Measurements from ENCODE around the gene RNLS. TPM values are rescaled to one million over a fixed set of nuclear protein-coding genes. Genes with fewer than 3 reads are reported as not detected.

The RNLS gene
- total RNA-seq, 1 experiment from 2014 or later: not detected

- no peak for TF ChIP-seq MAX (IDR thresholded peaks at IDR 0.05)
- no peak for TF ChIP-seq CEBPB (IDR thresholded peaks at IDR 0.05; ENCODE audit: low read depth)
Measured at GRCh38 chr10:88313878-88314277, 269.2 kb downstream of the RNLS start (continued).

GRCh38 chr10:88312855-88313254 is 270.3 kb downstream of the RNLS start:
- H3K4me3 ChIP-seq (replicated peaks in 1 of 2; ENCODE audit: low read depth in 1 of 2, low read length in 2 of 2): no peak overlapping the region
- POLR2A ChIA-PET: no interaction called here
- no TSS peak for BruUV-seq (replicated peaks)
- no peaks in the 10 kb centered on the region for H4K20me1 ChIP-seq (ENCODE audit: insufficient read depth)
- no peak overlapping the region for H3K4me2 ChIP-seq (ENCODE audit: low read length)
- TF ChIP-seq ATF3 (IDR thresholded peaks at IDR 0.05) (no peak), SRF (IDR thresholded peaks at IDR 0.05; ENCODE audit: low read depth) (no peak), CTCF (IDR thresholded peaks at IDR 0.05 in 2 of 3, conservative IDR thresholded peaks at IDR 0.05 in 1 of 3; ENCODE audit: borderline replicate concordance in 1 of 3, insufficient read depth in 1 of 3, low read depth in 2 of 3, low read length in 2 of 3) (no peak), YY1 (IDR thresholded peaks at IDR 0.05; ENCODE audit: extremely low read depth, insufficient replicate concordance, low read depth, low read length) (no peak), FOSL1 (IDR thresholded peaks at IDR 0.05; ENCODE audit: low read depth) (no peak)
- H3K9me2 ChIP-seq (ENCODE audit: insufficient read depth): no peaks in the 10 kb centered on the region
- no peak overlapping the region for H2AFZ ChIP-seq (ENCODE audit: low read depth, low read length, poor library complexity, severe bottlenecking)
- H3K9me3 ChIP-seq (ENCODE audit: control insufficient read depth in 1 of 2, insufficient read depth in 1 of 2, low read depth in 1 of 2, low read length in 2 of 2): no peaks in the 10 kb centered on the region
- no peaks in the 10 kb centered on the region for H3K4me1 ChIP-seq (ENCODE audit: control insufficient read depth in 1 of 2, insufficient read depth in 2 of 2, low read length in 2 of 2)
- H3K27me3 ChIP-seq (ENCODE audit: insufficient read depth, low read length): no peaks in the 10 kb centered on the region
- no peak overlapping the region for H3K27ac ChIP-seq (ENCODE audit: low read depth, low read length)
- no peaks in the 10 kb centered on the region for H3K79me2 ChIP-seq (ENCODE audit: insufficient read depth, low read length)
- H3K9ac ChIP-seq (ENCODE audit: low read length): no peak overlapping the region
- ATAC-seq (no peak), DNase-seq (ENCODE audit: low read depth, low spot score) (no peak)
- intact Hi-C loops (cut with micrococcal nuclease): no loop called here
- no peaks in the 10 kb centered on the region for H3K36me3 ChIP-seq (ENCODE audit: control insufficient read depth in 1 of 2, insufficient read depth in 2 of 2, low read length in 2 of 2)
- CTCF ChIA-PET: no interaction called here
- RAD21 ChIA-PET (ENCODE audit: low non-redundant PET in 1 of 2, low total read pairs in 2 of 2, uncharacterized antibody in 2 of 2, unreplicated experiment in 2 of 2): no interaction called here

Data from HCT116 (cell line).